Lower leg skin (tissue), 3 donors: ENCODE measurements around the gene TXN.

Source experiments
- CTCF ChIP-seq, 3 donors: fragments of 450-650 bp; IDR thresholded peaks; one replicate each; pipeline ENCODE4 v1.5.1; 2016; ENCODE audit warnings: antibody characterized with exemption in 3 of 3, mild to moderate bottlenecking in 3 of 3, moderate library complexity in 2 of 3
- POLR2A ChIP-seq, 2 donors: fragments of 450-650 bp; IDR thresholded peaks; one replicate each; pipeline ENCODE4 v1.6.1; 2016 to 2017; ENCODE audit warnings: antibody characterized with exemption in 2 of 2, mild to moderate bottlenecking in 1 of 2, moderate library complexity in 1 of 2

- TF ChIP-seq CTCF (IDR thresholded peaks at IDR 0.05) (no peak), POLR2A (IDR thresholded peaks at IDR 0.05) (no peak)
Measured at GRCh38 chr9:110197330-110198187, 58.7 kb downstream of the TXN start.
